Measurements from ENCODE around the gene MED25. TPM values are rescaled to one million over a fixed set of nuclear protein-coding genes. Genes with fewer than 3 reads are reported as not detected.
A peak's percentile ranks its signal among the peaks of the same experiment; 100 is the strongest.

The MED25 gene
- total and polyA plus RNA-seq, 2 of the 8 experiments (the other 6 are each of a cell fraction or from before 2014, with no cell fraction given) = 21.6 to 71.4 TPM

GRCh38 chr19:49875857-49876421 lies 57.9 kb downstream of the MED25 start (continued):
- no peak for TF ChIP-seq TAF1 (IDR thresholded peaks at IDR 0.05; ENCODE audit: low read depth, low read length)
- no peak for TF ChIP-seq POU5F1 (IDR thresholded peaks at IDR 0.05; ENCODE audit: low read depth, low read length)
- TF ChIP-seq POLR2AphosphoS5 (IDR thresholded peaks at IDR 0.05; ENCODE audit: low read depth, low read length) = peak; percentile 31
- no peak for TF ChIP-seq CTCF (IDR thresholded peaks at IDR 0.05; ENCODE audit: control extremely low read depth in 1 of 3, insufficient read depth in 1 of 3, low read depth in 1 of 3, low read length in 3 of 3)
- TF ChIP-seq SIX5 (IDR thresholded peaks at IDR 0.05; ENCODE audit: low read depth, low read length) = no peak
- no peak for TF ChIP-seq RFX5 (IDR thresholded peaks at IDR 0.05; ENCODE audit: borderline replicate concordance, low read depth, low read length)
- no peak for TF ChIP-seq RNF2 (IDR thresholded peaks at IDR 0.05; ENCODE audit: borderline replicate concordance, low read depth, low read length, missing control alignments, poor library complexity, severe bottlenecking)
- TF ChIP-seq TCF12 (IDR thresholded peaks at IDR 0.05; ENCODE audit: low read depth, low read length) = no peak
- TF ChIP-seq SP1 (IDR thresholded peaks at IDR 0.05; ENCODE audit: low read depth, low read length) = no peak
- TF ChIP-seq RXRA (IDR thresholded peaks at IDR 0.05; ENCODE audit: insufficient read depth, low read depth, low read length) = no peak
- TF ChIP-seq SP4 (IDR thresholded peaks at IDR 0.05; ENCODE audit: low read length) = no peak; the same call in 1 of the 2 replicates
- TF ChIP-seq EGR1 (IDR thresholded peaks at IDR 0.05; ENCODE audit: borderline replicate concordance, low read depth, low read length) = no peak
- no peak for TF ChIP-seq SIN3A (conservative IDR thresholded peaks at IDR 0.05 in 1 of 2, IDR thresholded peaks at IDR 0.05 in 1 of 2; ENCODE audit: low read depth in 1 of 2, low read length in 2 of 2)
- TF ChIP-seq SUZ12 (IDR thresholded peaks at IDR 0.05; ENCODE audit: low read length) = no peak
- TF ChIP-seq BCL11A (IDR thresholded peaks at IDR 0.05; ENCODE audit: low read depth in 2 of 2, low read length in 2 of 2) = no peak
- peak; percentile 89 for TF ChIP-seq GABPA (IDR thresholded peaks at IDR 0.05; ENCODE audit: borderline replicate concordance, insufficient read depth, low read length)
- TF ChIP-seq CBX5 (IDR thresholded peaks at IDR 0.05; ENCODE audit: low read depth, low read length) = no peak
- TF ChIP-seq CTBP2 (IDR thresholded peaks at IDR 0.05; ENCODE audit: borderline replicate concordance, insufficient read depth, insufficient read length, low read length) = no peak
- no peak for TF ChIP-seq EZH2 (IDR thresholded peaks at IDR 0.05; ENCODE audit: low read depth, low read length, severe bottlenecking)
- no peak for TF ChIP-seq JUND (IDR thresholded peaks at IDR 0.05; ENCODE audit: low read length)
- no peak for TF ChIP-seq SIRT6 (IDR thresholded peaks at IDR 0.05; ENCODE audit: low read length)
- TF ChIP-seq CHD1 (IDR thresholded peaks at IDR 0.05; ENCODE audit: low read depth, low read length) = no peak
- TF ChIP-seq FOSL1 (IDR thresholded peaks at IDR 0.05; ENCODE audit: insufficient read depth, low read depth, low read length) = no peak
- TF ChIP-seq POLR2A (IDR thresholded peaks at IDR 0.05; ENCODE audit: control extremely low read depth in 1 of 2, low read depth in 2 of 2, low read length in 2 of 2) = no peak; a peak in 1 of 3 replicates
